GM18526 (cell line): ENCODE results near the gene CSNK2A2.

Experiments used
- POLR2A ChIP-seq: IDR thresholded peaks from 3 replicates; pipeline ENCODE4 v1.6.1; 2011; ENCODE audit not compliant: insufficient read length; ENCODE audit errors: extremely low read depth

CSNK2A2 gene

DNA sequence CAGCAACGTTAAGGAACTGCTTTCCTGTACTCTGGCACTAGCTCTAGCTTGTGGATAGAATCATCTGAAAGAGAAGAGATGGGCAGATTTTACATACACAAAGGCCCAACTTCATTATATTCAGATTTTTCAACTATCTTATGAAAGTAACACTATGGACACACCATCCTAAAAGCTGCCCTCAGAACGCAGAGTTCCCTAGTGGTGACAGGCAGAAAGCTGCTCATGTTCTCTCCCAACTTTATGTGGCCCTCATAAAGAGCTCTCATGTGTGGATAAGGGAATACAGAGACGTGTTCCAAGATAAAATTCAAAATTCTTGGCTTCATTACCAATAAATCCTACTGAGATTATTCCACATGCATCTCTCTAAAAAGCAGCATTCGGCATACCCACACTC, 70.3 kb downstream of the CSNK2A2 start:
- TF ChIP-seq POLR2A: no peak

- TF ChIP-seq POLR2A: no peak
Measured at GRCh38 chr16:58127033-58127556, 70.8 kb downstream of the CSNK2A2 start.

DNA sequence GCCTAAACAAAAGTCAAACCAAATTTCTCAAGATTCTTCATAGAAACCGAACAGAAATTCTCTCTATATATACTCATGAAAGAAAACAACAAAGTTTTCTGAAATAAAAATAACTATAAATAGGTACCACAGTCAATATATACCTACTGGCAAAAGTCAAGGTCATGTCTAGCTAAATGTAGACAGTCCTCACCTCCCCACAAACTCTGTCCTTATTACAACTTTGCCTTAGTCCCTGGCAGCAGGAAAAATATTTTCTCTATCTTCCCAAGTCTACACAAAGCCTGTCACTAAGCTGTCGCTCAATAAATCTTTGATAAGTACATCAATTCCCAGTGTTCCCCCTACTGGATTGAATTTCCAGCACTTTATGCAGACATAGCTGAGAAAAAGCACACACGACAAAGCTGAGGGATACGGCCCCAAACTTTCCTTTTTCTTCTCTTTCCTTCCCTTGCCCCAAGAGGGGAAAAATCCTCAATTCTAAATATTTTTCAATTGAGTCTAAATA, 71.4 kb downstream of the CSNK2A2 start:
- no peak for TF ChIP-seq POLR2A

DNA sequence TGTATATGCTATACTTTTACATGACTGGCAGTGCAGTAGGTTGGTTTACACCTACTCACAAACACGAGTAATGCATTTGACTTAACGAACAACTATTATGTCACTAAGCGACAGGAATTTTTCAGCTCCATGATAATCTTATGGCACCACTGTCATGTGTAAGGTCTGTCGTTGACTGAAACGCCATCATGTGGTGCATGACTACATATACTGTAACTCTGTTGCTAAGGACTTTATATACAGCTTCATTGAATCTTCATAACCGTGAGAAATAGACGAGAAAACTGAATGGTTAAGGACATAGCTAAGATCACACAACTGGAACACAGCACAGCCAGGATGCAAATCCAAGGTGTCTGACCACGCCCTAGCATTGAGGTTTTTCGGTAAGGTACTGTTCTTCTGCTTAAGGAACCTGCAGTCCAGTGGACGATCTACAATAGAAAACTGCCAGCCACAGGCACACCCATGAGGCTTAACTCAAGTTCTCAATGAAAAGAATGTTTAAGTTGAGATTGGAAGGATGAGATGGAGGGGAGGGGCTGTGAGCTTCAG, 72.0 kb downstream of the CSNK2A2 start:
- no peak for TF ChIP-seq POLR2A

GRCh38 chr16:58125041-58125440, 72.9 kb downstream of the CSNK2A2 start:
- TF ChIP-seq POLR2A: no peak

GRCh38 chr16:58124601-58124915, 73.3 kb downstream of the CSNK2A2 start:
- no peak for TF ChIP-seq POLR2A

DNA sequence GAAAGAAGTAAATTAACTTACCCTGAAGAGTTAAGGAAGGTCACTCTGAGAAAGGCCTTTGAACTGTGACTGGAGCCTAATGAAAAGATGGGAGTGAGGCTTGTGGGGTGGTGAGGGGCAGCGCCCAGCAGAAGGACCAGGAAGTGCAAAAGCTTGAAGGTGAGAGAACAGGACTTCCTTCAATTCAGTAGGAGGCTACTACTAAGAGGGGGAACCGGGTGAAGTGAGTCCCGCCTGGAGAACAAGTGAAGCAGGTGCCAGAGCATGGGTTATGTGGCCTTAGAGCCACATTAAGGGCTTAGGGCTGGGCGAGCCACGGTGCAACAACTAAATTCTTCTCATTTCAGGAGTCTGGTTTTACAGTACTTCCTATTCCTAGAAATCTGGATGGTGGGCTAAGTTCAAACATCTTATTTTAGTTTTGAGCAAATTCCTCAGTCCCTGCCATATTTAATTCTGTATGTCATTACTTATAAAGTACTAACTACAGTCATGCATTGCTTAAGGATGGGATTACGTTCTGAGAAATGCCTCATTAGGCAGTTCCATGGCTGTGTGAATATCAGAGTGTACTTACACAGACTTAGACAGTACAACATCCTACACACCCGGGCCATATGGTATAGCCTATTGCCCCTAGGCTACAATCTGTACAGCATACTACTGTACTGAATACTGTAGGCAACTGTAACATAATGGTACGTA, 73.9 kb downstream of the CSNK2A2 start:
- no peak for TF ChIP-seq POLR2A

- no peak for TF ChIP-seq POLR2A
Measured at GRCh38 chr16:58121132-58121531, 76.8 kb downstream of the CSNK2A2 start.

DNA sequence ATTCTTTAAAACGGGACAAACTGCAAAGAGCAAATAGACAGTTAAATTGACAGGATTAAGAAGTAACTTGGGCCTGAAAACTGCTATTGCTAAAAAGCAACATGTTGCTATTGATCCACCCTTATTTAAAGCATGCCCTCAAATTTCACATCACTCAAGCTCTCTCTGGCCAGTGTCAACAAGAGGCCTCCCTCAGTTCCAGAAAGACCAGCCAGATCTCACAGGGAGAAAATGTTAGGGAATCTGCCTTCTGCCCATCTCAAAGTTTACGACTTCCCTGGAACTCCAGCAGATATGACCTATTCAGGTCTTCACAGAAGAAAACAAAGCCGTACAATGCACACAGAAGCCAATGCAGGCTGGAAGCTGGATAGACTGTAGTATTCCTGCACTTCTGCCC, 77.7 kb downstream of the CSNK2A2 start:
- no peak for TF ChIP-seq POLR2A

DNA sequence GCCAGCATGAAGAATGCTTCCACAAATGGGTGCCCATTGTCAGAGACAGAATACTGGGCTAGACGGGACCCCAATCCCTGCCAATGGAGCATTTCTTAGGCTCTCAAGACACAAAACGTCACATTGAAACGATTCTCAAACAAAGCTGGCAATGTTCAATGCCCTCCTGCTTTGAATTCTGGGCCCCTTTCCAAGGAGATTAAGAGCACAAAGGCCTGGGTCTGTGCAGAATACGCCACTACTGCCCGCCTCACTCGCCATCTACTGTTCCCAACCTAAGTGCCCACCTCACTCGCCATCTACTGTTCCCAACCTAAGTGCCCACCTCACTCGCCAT, 78.4 kb downstream of the CSNK2A2 start:
- no peak for TF ChIP-seq POLR2A

- TF ChIP-seq POLR2A: no peak
Measured at GRCh38 chr16:58118801-58119508, 79.0 kb downstream of the CSNK2A2 start.

GRCh38 chr16:58116529-58116928, 81.4 kb downstream of the CSNK2A2 start:
- TF ChIP-seq POLR2A: no peak

- no peak for TF ChIP-seq POLR2A
Measured at GRCh38 chr16:58116081-58116480, 81.8 kb downstream of the CSNK2A2 start.

DNA sequence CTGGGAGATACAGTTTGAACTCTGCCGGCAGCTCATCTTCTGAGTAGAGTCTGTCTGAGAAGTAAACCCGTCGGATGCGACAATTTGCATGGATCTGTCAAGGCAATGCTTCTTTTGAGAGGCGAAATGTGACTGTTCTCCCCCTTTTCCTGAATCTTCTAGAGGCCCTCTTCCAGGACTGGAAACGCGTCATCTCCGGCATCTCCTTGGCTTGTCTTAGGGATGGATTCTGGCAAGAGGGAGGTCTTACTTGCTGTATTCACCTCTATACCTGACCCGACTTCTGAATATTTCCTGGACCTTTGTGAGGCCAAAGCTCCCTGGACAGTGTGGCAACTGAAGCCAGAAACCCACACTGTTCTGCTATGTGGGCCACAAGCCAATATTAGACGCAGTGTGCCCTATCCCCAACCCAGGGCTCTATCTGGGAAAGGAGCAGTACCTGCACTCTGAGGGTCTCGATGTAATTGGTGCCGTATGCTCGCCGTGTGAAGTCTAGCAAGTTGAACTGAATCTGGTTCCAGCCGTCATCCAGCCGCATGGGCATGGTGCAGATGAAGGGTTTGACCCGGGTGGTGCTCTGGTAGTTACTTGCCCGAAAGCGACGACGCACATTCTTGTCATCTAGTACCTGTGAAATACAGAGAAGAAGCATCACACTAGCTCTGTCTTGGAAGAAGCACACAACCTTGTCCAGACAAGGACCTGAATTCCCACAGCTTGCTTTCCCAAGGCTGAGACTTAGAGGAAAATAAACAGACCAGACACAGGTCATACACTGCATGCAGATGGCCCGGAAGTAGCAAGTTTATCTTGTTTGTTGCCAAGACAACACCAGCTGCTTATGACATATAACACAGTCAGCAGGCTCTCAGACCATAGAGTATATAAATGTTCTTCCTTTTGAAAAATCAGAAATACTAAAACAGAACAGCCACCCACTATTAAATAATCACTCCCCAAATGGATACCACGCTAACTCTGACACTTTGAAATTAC, 82.8 kb downstream of the CSNK2A2 start:
- no peak for TF ChIP-seq POLR2A

GRCh38 chr16:58111302-58111627, 86.6 kb downstream of the CSNK2A2 start:
- TF ChIP-seq POLR2A: no peak
